HepG2 (cell line): ENCODE measurements around the gene TIMELESS. TPM values are rescaled to one million over a fixed set of nuclear protein-coding genes. Genes with fewer than 3 reads are reported as not detected.

Experiments
- ARID2 ChIP-seq: sonication (generic); formaldehyde crosslinking; IDR thresholded peaks from 2 replicates; pipeline ENCODE4 v1.8.1; 2022; ENCODE audit warnings: mild to moderate bottlenecking, missing genetic modification reagents, borderline replicate concordance
- FLYWCH1 ChIP-seq: sonication (generic); formaldehyde crosslinking; IDR thresholded peaks from 2 replicates; pipeline ENCODE4 v1.8.1; 2023; ENCODE audit warnings: mild to moderate bottlenecking, missing genetic modification reagents
- FOXJ3 ChIP-seq: sonication (generic); formaldehyde crosslinking; IDR thresholded peaks from 2 replicates; pipeline ENCODE4 v1.4.0; 2020; ENCODE audit warnings: missing genetic modification reagents, mild to moderate bottlenecking, borderline replicate concordance
- IKZF1 ChIP-seq: fragments of 450-650 bp; IDR thresholded peaks from 2 replicates; pipeline ENCODE4 v1.7.1; 2016
- JARID2 ChIP-seq: sonication (generic); formaldehyde crosslinking; IDR thresholded peaks from 2 replicates; pipeline ENCODE4 v1.8.1; 2023; ENCODE audit warnings: missing genetic modification reagents, inconsistent platforms; ENCODE audit not compliant: insufficient replicate concordance
- MEF2D ChIP-seq: sonication (generic); formaldehyde crosslinking; IDR thresholded peaks from 2 replicates; pipeline ENCODE4 v1.5.1; 2020; ENCODE audit warnings: mild to moderate bottlenecking, missing genetic modification reagents
- MEIS1 ChIP-seq: sonication (generic); formaldehyde crosslinking; IDR thresholded peaks from 2 replicates; pipeline ENCODE4 v1.9.0; 2021; ENCODE audit warnings: mild to moderate bottlenecking, missing genetic modification reagents, moderate library complexity, borderline replicate concordance
- NCOA2 ChIP-seq: sonication (generic); formaldehyde crosslinking; IDR thresholded peaks from 2 replicates; pipeline ENCODE4 v1.8.0; 2022; ENCODE audit warnings: inconsistent platforms
- RFX5 ChIP-seq: IDR thresholded peaks from 2 replicates; pipeline ENCODE4 v1.6.1; 2011; ENCODE audit warnings: low read depth, low read length, improper control_type of control experiment
- SIN3A ChIP-seq: IDR thresholded peaks from 2 replicates; pipeline ENCODE4 v1.6.1; 2011; ENCODE audit warnings: low read depth, mild to moderate bottlenecking, control low read depth, low read length, borderline replicate concordance
- STAT5B ChIP-seq: sonication (generic); formaldehyde crosslinking; IDR thresholded peaks from 2 replicates; pipeline ENCODE4 v1.4.0; 2020; ENCODE audit warnings: missing genetic modification reagents
- TEAD2 ChIP-seq: sonication (generic); formaldehyde crosslinking; IDR thresholded peaks from 2 replicates; pipeline ENCODE4 v1.9.0; 2021; ENCODE audit warnings: missing genetic modification reagents
- TFE3 ChIP-seq: IDR thresholded peaks from 2 replicates; pipeline ENCODE4 v1.6.1; 2016
- ZBTB34 ChIP-seq: sonication (generic); formaldehyde crosslinking; IDR thresholded peaks from 2 replicates; pipeline ENCODE4 v1.8.0; 2022; ENCODE audit warnings: mild to moderate bottlenecking, missing genetic modification reagents
- ZNF337 ChIP-seq: sonication (generic); formaldehyde crosslinking; IDR thresholded peaks from 2 replicates; pipeline ENCODE4 v1.5.1; 2020; ENCODE audit warnings: missing genetic modification reagents, low read depth, mild to moderate bottlenecking, borderline replicate concordance
- ZNF724P ChIP-seq: sonication (generic); formaldehyde crosslinking; IDR thresholded peaks from 2 replicates; pipeline ENCODE4 v1.8.0; 2022; ENCODE audit warnings: missing genetic modification reagents, borderline replicate concordance
- ZSCAN31 ChIP-seq: sonication (generic); formaldehyde crosslinking; IDR thresholded peaks from 2 replicates; pipeline ENCODE4 v1.5.0; 2020; ENCODE audit warnings: low read depth, mild to moderate bottlenecking, missing genetic modification reagents
- polyA plus RNA-seq, 8 experiments: library from polyadenylated mRNA; depleted of rRNA in 3 of 8; stranded (reverse) in 7 of 8; unstranded in 1 of 8; fragments of >200 nt; fragmentation: Illumina TruSeq in 4 of 8; extraction: Trizol in 4 of 8; gene quantifications; 2 replicates each; pipeline versions ENCODE4 v1.2.1 to v1.2.3, GENCODE V29; 2011 to 2016; ENCODE audit warnings: low read depth in 4 of 8, missing spikeins in 1 of 8, mixed read lengths in 1 of 8; ENCODE audit not compliant: insufficient read depth in 1 of 8
- total RNA-seq, 5 experiments: library from RNA; depleted of rRNA; stranded (reverse); fragments of >200 nt; fragmentation: Illumina TruSeq; extraction: Trizol; gene quantifications; 2 replicates each; pipeline ENCODE4 v1.2.3, GENCODE V29; 2016; ENCODE audit warnings: low read depth in 1 of 5
- TF ChIP-seq, protein P1 (sequence below): sonication (generic); formaldehyde crosslinking; IDR thresholded peaks from 2 replicates; pipeline ENCODE4 v1.8.0; 2023; ENCODE audit warnings: mild to moderate bottlenecking, missing genetic modification reagents
- TF ChIP-seq, protein P2 (sequence below): sonication (generic); formaldehyde crosslinking; IDR thresholded peaks from 2 replicates; pipeline ENCODE4 v1.4.0; 2020; ENCODE audit warnings: missing genetic modification reagents

Gene TIMELESS
- total and polyA plus RNA-seq, 2 of the 13 experiments (the other 11 are each of a cell fraction or from before 2014, with no cell fraction given), result 4.0 to 20.3 TPM

- TF ChIP-seq MEF2D (CRISPR knock-in tag) (no peak; the same call in 1 of the 2 replicates), RFX5 (no peak), TEAD2 (CRISPR knock-in tag) (peak; percentile 94), IKZF1 (no peak), TFE3 (CRISPR knock-in tag) (no peak; the same call in 1 of the 2 replicates), FOXJ3 (peak; percentile 69), STAT5B (0 out of 2 replicates have a peak, but pooled peaks have one; percentile 81), ZNF337 (CRISPR knock-in tag) (no peak; the same call in 1 of the 2 replicates), NCOA2 (CRISPR knock-in tag) (peak; percentile 47; the same call in 1 of the 2 replicates), JARID2 (no peak), ZNF724P (CRISPR knock-in tag) (peak; percentile 89; the same call in 1 of the 2 replicates), SIN3A (0 out of 2 replicates have a peak, but pooled peaks have one; percentile 9), MEIS1 (CRISPR knock-in tag) (0 out of 2 replicates have a peak, but pooled peaks have one; percentile 34), ZSCAN31 (CRISPR knock-in tag) (0 out of 2 replicates have a peak, but pooled peaks have one; percentile 60), FLYWCH1 (CRISPR knock-in tag) (no peak), ZBTB34 (CRISPR knock-in tag) (0 out of 2 replicates have a peak, but pooled peaks have one; percentile 24), ARID2 (no peak)
- TF ChIP-seq, protein P1, sequence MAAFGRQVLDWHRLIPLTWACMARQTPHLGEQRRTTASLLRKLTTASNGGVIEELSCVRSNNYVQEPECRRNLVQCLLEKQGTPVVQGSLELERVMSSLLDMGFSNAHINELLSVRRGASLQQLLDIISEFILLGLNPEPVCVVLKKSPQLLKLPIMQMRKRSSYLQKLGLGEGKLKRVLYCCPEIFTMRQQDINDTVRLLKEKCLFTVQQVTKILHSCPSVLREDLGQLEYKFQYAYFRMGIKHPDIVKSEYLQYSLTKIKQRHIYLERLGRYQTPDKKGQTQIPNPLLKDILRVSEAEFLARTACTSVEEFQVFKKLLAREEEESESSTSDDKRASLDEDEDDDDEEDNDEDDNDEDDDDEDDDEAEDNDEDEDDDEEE (CRISPR knock-in tag), result no peak; the same call in 1 of the 2 replicates
- TF ChIP-seq, protein P2, sequence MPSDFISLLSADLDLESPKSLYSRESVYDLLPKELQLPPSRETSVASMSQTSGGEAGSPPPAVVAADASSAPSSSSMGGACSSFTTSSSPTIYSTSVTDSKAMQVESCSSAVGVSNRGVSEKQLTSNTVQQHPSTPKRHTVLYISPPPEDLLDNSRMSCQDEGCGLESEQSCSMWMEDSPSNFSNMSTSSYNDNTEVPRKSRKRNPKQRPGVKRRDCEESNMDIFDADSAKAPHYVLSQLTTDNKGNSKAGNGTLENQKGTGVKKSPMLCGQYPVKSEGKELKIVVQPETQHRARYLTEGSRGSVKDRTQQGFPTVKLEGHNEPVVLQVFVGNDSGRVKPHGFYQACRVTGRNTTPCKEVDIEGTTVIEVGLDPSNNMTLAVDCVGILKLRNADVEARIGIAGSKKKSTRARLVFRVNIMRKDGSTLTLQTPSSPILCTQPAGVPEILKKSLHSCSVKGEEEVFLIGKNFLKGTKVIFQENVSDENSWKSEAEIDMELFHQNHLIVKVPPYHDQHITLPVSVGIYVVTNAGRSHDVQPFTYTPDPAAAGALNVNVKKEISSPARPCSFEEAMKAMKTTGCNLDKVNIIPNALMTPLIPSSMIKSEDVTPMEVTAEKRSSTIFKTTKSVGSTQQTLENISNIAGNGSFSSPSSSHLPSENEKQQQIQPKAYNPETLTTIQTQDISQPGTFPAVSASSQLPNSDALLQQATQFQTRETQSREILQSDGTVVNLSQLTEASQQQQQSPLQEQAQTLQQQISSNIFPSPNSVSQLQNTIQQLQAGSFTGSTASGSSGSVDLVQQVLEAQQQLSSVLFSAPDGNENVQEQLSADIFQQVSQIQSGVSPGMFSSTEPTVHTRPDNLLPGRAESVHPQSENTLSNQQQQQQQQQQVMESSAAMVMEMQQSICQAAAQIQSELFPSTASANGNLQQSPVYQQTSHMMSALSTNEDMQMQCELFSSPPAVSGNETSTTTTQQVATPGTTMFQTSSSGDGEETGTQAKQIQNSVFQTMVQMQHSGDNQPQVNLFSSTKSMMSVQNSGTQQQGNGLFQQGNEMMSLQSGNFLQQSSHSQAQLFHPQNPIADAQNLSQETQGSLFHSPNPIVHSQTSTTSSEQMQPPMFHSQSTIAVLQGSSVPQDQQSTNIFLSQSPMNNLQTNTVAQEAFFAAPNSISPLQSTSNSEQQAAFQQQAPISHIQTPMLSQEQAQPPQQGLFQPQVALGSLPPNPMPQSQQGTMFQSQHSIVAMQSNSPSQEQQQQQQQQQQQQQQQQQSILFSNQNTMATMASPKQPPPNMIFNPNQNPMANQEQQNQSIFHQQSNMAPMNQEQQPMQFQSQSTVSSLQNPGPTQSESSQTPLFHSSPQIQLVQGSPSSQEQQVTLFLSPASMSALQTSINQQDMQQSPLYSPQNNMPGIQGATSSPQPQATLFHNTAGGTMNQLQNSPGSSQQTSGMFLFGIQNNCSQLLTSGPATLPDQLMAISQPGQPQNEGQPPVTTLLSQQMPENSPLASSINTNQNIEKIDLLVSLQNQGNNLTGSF (CRISPR knock-in tag), result peak; percentile 98
Observed at GRCh38 chr12:56488041-56488955, 39.1 kb upstream of the TIMELESS start, which contains the start of gene GLS2 (continued).
